HG02884 (cell line): ENCODE measurements around the gene MFSD2A.
"Not testable (repeated sequence)": the region's sequence is repeated elsewhere in the genome, so short reads cannot be mapped to it uniquely, and the experiment has no call there.

ENCODE experiments used
- ATAC-seq: cut with Tn5 transposase; IDR thresholded peaks from one replicate; pipeline ENCODE4 v1.9.1; 2021; ENCODE audit warnings: mild to moderate bottlenecking, moderate library complexity; ENCODE audit not compliant: unreplicated experiment

The MFSD2A gene

GRCh38 chr1:39964552-39964951 lies 9.6 kb downstream of the MFSD2A start:
- no peak for ATAC-seq

GRCh38 chr1:39965044-39965443 lies 10.1 kb downstream of the MFSD2A start:
- ATAC-seq = no peak

GRCh38 chr1:39969048-39969447 lies 14.1 kb downstream of the MFSD2A start:
- ATAC-seq = no peak

- ATAC-seq = no peak
Observed at GRCh38 chr1:39969531-39970270, 14.8 kb downstream of the MFSD2A start.

DNA sequence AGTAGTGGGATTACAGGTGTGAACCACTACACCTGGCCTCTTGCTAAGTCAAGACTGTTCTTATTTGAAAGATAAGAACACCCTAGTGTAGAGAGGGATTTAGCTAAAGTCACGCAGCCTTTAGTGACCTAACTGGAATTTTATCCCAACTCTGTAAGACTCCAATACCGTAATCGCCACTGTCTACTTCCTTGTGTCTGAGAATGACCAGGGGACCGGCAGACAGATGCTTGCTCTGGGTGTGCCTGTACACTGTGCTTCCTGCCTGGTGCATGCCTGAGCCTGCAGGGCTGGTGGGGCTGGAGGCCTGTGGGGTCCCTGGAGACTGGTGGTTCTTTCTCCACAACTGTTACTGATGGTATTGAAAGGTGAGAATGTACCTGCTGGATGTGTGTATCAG lies 15.3 kb downstream of the MFSD2A start:
- ATAC-seq = no peak

DNA sequence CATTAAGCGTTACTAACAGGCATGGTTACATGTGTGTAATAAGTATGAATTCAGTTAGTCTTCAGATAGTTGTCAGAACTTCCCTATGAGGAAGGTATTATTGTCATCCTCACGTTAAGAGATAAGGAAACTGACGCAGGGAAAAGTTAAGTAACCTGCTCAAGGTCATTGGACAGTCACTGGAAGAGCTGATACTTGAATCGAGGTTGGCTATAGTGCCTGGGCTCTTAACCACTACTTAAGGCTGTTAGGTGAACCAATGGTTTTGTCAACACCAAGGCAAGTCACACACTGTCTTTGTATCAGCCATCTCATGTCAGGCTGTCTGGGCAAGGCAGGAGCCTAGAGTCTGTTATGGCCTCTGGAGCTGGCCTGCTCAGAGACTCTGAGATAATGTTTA lies 16.2 kb downstream of the MFSD2A start:
- no peak for ATAC-seq

DNA sequence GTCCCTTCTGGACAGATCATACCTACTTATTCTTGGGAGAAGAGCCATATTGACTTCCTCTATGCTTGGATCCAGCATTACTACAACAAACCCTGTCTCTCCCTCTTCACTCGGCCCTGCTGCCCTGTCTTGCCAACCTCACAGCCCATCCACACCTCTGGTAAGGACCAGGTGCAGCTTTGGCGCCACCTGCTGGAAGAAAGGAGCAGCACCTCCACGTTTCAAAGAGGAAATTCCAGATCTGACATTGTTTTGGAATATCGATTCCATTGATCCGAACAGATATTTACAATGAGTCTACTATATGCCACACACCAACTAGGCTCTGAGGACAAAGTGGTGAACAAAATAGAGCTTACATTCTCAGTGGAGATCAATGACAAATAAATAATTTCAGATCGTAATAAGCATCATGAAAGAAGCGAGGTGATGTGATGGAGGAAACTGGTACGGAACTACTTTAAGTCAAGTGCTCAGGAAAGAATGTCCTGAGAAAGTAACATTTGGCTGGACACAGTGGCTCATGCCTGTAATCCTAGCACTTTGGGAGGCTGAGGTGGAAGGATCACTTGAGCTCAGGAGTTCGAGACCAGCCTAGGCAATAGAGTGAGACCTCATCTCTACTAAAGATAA lies 18.7 kb downstream of the MFSD2A start:
- ATAC-seq = no peak

- ATAC-seq = no peak
Observed at GRCh38 chr1:39976732-39977131, 21.8 kb downstream of the MFSD2A start.

- ATAC-seq = no peak
Observed at GRCh38 chr1:39977202-39977601, 22.3 kb downstream of the MFSD2A start.

- no peak for ATAC-seq
Observed at GRCh38 chr1:39979654-39980053, 24.7 kb downstream of the MFSD2A start.

GRCh38 chr1:39980555-39981313 lies 25.8 kb downstream of the MFSD2A start:
- no peak for ATAC-seq

DNA sequence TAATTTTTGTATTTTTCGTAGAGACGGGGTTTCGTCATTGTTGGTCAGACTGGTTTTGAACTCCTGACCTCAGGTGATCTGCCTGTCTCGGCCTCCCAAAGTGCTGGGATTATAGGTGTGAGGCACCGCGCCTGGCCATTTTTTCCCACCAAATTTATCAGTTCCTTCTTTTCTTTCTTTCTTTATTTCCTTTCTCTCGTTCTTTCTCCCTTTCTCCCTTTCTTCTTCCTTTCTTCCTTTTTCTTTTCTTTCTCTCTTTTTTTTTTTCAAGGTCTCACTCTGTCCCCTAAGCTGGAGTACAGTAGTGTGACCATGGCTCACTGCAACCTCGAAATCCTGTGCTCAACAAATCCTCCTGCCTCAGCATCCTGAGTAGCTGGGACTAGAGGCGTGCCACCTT lies 26.4 kb downstream of the MFSD2A start:
- ATAC-seq = no peak

DNA sequence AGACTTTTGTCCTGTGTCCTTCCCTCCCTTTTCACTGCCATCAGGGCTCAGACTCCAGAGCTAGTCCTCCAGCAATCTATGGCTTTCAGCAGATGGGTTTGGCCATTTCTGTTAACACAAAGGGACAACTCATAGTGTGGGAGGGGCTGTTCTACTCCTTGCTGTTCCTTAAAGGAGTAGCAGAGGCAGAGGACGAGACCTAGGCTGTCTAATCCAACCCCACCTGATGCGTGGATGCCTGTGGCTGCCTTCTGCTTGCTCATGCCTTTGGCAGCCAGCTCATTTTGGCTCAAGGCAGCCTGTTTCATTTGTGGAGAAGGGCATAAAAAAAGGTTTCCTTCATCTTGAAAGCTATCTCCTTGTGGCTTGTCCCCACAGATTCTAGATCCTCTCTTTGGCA lies 27.0 kb downstream of the MFSD2A start:
- no peak for ATAC-seq

- not testable (repeated sequence) for ATAC-seq
Observed at GRCh38 chr1:39984480-39984879, 29.5 kb downstream of the MFSD2A start.

- ATAC-seq = no peak
Observed at GRCh38 chr1:39984951-39985350, 30.0 kb downstream of the MFSD2A start.

DNA sequence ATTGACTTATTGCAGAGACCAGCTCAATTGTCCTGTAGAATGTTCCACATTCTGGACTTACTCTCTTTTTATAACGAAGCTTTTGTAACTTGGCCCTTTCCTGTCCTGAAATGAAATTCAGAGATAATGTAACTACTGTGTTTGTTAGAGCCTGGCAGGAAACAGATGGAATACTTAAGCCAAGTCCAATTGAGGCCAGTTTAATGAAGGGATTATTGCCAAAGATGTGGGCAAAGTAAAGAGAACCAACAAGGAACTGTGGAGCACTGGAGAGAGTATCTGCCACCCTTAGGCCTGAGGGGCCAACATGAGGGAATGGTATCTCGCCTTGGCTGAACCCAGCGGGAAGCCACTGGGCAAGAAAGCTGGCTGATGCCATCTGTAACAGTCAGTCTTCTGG lies 32.9 kb downstream of the MFSD2A start:
- no peak for ATAC-seq

DNA sequence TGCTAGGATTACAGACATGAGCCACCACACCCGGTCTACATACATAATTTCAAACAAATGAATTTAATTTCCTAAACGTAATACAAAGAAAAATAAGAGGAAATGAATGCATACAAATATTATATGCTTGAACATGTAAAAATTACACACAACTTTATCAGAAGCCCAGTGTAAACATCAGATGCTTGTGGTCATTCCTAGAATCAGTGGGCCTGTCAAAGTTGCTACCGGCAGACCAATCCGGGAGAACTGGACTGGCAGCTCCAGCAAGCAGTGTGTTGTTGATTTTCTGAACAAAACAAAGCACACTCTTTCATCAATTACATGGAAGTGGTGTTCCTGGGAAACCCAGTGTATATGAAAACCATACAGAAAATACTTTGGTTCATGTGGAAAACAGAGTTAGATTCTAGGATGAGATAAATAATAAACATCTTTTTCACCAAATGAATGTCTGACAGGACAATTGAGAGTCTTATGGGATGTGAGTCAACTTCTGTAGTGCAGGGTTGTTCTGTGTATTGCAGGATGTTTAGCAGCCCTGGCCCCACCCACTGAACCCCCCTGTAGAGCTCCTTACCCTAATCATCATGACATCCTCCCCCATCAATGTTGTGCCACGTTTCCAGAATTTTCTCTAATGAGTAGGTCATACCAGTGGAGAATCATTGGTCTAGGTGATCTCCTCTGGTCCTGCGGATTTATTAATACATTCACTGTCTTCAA lies 33.8 kb downstream of the MFSD2A start:
- ATAC-seq = no peak

DNA sequence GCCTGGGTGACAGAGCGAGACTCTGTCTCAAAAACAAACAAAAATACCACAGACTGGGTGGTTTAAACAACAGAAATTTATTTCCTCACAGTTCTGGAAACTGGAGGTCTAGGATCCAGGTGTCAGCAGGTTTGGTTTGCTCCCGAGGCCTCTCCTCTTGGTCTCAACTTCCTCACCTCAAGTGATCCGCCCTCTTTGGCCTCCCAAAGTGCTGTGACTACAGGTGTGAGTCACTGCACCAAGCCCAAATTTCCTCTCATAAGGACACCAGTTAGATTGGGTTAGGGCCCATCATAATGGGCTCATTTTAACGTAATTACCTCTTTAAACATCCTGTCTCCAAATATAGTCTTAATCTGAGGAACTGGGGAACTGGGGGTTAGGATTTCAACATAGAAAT lies 35.5 kb downstream of the MFSD2A start:
- no peak for ATAC-seq

DNA sequence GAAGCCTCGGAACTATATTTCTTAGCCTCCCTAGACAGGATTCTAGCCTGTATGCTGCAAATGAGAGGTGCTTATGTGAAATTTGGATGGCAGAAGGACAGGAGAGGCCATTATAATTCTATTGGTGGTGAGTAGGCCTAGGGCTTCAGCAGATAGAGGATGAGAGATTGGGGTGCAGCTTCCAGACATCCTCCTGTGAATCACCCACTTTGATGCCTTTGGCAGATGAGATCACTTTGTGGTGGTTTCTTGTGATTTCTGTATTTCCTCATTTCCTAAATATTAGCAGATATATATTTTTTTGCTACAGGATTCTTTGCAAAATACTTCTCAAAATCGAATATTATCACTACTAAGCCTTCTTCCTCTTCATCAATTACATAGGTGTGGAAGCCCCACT lies 37.3 kb downstream of the MFSD2A start:
- no peak for ATAC-seq

GRCh38 chr1:39992888-39993287 lies 37.9 kb downstream of the MFSD2A start:
- ATAC-seq = no peak

DNA sequence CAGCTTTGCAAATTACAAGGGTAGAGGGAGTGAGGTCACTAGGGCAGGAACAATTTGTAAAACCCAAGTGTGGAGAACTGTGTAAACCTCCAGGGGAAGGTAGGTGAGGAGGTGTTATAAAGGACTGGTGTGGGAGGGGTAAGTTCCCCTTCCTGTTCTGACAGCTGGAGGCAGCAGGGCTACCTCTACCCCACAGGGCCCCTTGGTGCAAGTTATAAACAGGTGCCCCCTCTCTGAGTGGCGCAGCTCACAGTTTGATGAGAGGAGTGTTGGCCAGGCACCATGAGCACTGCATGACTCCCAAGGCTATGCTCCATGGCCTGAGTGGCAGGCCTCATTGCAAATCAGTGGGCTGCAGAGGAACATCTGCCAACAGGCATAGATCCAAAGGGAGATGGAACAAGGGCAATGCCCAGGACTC lies 41.0 kb downstream of the MFSD2A start:
- peak; percentile 70 for ATAC-seq
